Natural killer cell (primary cell): ENCODE results near the gene CYP26B1. TPM values are rescaled to one million over a fixed set of nuclear protein-coding genes. Genes with fewer than 3 reads are reported as not detected.
A peak's percentile ranks its signal among the peaks of the same experiment; 100 is the strongest.

Source experiments
- ATAC-seq, 3 donors: fragments of 150-1000 bp in 2 of 3; fragments of 200-7000 bp in 1 of 3; cut with Tn5 transposase; 1 replicate in 1 of 3; 2 replicates in 2 of 3; pipeline ENCODE4 v1.10.0; 2021; ENCODE audit warnings: mild to moderate bottlenecking in 2 of 3, moderate library complexity in 2 of 3
- DNase-seq, 2 donors: peaks; one replicate each; pipeline versions ENCODE4 v3.0.0 to v3.0.0-alpha.2; 2013 to 2021; ENCODE audit warnings: mixed read lengths in 1 of 2
- H3K27ac ChIP-seq: one replicate; pipeline ENCODE4 v1.5.1; 2013; ENCODE audit warnings: mild to moderate bottlenecking, low read length
- H3K27me3 ChIP-seq: one replicate; pipeline ENCODE4 v1.6.1; 2013; ENCODE audit warnings: low read length; ENCODE audit not compliant: control insufficient read depth, insufficient read depth
- H3K36me3 ChIP-seq: one replicate; pipeline ENCODE4 v1.6.1; 2013; ENCODE audit warnings: low read length; ENCODE audit not compliant: control insufficient read depth, insufficient read depth
- H3K4me1 ChIP-seq: one replicate; pipeline ENCODE4 v1.6.1; 2013; ENCODE audit warnings: low read length; ENCODE audit not compliant: control insufficient read depth, insufficient read depth
- H3K4me3 ChIP-seq: one replicate; pipeline ENCODE4 v1.5.1; 2013; ENCODE audit warnings: low read length
- H3K9me3 ChIP-seq: one replicate; pipeline ENCODE4 v1.6.1; 2013; ENCODE audit warnings: low read length; ENCODE audit not compliant: control insufficient read depth, insufficient read depth
- H3K27ac Mint-ChIP-seq, 2 donors: one replicate each; pipeline ENCODE4 v1.8.0; 2022; ENCODE audit warnings: mild to moderate bottlenecking in 2 of 2, mixed read lengths in 2 of 2, moderate library complexity in 1 of 2
- H3K27me3 Mint-ChIP-seq, 2 donors: one replicate each; pipeline ENCODE4 v1.8.0; 2022; ENCODE audit warnings: low read depth in 2 of 2, mixed read lengths in 2 of 2
- H3K36me3 Mint-ChIP-seq: one replicate; pipeline ENCODE4 v1.8.0; 2022; ENCODE audit warnings: mixed read lengths
- H3K4me1 Mint-ChIP-seq, 2 donors: one replicate each; pipeline ENCODE4 v1.8.0; 2022; ENCODE audit warnings: mixed read lengths in 2 of 2
- H3K4me3 Mint-ChIP-seq: one replicate; pipeline ENCODE4 v1.8.0; 2022; ENCODE audit warnings: mild to moderate bottlenecking, moderate library complexity, mixed read lengths
- H3K9me3 Mint-ChIP-seq, 2 donors: one replicate each; pipeline ENCODE4 v1.8.0; 2022; ENCODE audit warnings: mixed read lengths in 2 of 2
- WGBS: methylation state at CpG from one replicate; pipeline ENCODE4 v1.1.7; 2013; ENCODE audit warnings: missing lambda C conversion rate; ENCODE audit not compliant: insufficient coverage; 5-methylcytosine and 5-hydroxymethylcytosine counted together
- intact Hi-C: fragments of 100-400 bp; cut with micrococcal nuclease; formaldehyde crosslinking; loops from one replicate; pipeline ENCODE4 v1.14.2; 2022
- total RNA-seq, 4 donors: library from RNA; stranded (reverse); fragments of 120-200 nt in 1 of 4; gene quantifications; one replicate each; pipeline versions ENCODE4 v1.2.3 to v1.2.4, GENCODE V29; 2013 to 2022
- TF ChIP-seq, protein P1 (sequence below): fragments of 200-600 bp; IDR thresholded peaks from one replicate; pipeline ENCODE4 v1.8.0; 2022; ENCODE audit warnings: antibody characterized with exemption

CYP26B1 gene
- total RNA-seq, 3 donors from 2014 or later (not counting 1 experiment from before 2014, with no cell fraction given), result not detected

DNA sequence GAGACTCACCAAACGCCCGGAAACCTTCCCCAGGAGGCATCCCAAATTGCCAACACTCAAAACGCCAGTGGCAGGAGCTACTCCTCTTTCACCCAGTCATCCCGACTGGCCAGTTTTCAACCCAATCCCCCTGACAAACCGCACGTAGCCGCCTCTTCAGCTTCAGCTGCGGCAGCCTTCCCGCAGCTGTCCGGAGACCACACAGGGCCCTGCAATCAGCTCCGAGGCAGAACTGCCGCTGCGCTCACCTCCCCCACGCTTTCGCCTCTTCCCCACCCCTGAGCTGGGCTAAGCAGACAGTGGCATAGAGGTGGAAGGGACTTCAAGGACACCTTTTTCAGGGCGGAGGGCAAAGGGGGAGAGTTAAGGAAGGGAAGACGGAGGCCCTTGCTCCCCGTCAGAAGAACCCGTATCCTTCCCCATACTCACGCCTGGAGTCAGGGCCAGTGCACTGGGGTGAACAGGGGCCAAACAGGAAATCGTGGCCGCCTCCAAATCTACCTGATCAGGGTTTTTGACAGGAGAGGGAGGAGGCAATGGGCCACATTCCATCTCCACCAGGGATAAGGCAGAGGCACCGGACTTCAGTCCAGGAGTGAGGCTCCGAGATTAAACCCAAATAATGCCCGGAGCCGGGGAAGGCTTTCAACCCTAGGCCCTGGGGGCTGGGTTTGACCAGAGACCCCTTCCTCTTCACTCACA, 16.9 kb downstream of the CYP26B1 start:
- intact Hi-C loops, result no loop called here
- Histone ChIP-seq H3K4me1 (no peaks in the 10 kb centered on the region), H3K27ac (no peak overlapping the region), H3K4me3 (no peak overlapping the region), H3K36me3 (no peaks in the 10 kb centered on the region), H3K9me3 (no peaks in the 10 kb centered on the region), H3K27me3 (no peaks in the 10 kb centered on the region)
- Mint-ChIP-seq H3K9me3 (no peaks in the 10 kb centered on the region), H3K27ac (no peak overlapping the region), H3K27me3 (no peaks in the 10 kb centered on the region), H3K4me3 (no peak overlapping the region), H3K36me3 (no peaks in the 10 kb centered on the region), H3K4me1 (no peaks in the 10 kb centered on the region)
- TF ChIP-seq, protein P1, sequence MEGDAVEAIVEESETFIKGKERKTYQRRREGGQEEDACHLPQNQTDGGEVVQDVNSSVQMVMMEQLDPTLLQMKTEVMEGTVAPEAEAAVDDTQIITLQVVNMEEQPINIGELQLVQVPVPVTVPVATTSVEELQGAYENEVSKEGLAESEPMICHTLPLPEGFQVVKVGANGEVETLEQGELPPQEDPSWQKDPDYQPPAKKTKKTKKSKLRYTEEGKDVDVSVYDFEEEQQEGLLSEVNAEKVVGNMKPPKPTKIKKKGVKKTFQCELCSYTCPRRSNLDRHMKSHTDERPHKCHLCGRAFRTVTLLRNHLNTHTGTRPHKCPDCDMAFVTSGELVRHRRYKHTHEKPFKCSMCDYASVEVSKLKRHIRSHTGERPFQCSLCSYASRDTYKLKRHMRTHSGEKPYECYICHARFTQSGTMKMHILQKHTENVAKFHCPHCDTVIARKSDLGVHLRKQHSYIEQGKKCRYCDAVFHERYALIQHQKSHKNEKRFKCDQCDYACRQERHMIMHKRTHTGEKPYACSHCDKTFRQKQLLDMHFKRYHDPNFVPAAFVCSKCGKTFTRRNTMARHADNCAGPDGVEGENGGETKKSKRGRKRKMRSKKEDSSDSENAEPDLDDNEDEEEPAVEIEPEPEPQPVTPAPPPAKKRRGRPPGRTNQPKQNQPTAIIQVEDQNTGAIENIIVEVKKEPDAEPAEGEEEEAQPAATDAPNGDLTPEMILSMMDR, result no peak
- DNase-seq (peak in 1 of 2 donors; percentile 8), ATAC-seq (no peak)
- 57% methylated on average over 21 of the region's 26 CpGs for WGBS

DNA sequence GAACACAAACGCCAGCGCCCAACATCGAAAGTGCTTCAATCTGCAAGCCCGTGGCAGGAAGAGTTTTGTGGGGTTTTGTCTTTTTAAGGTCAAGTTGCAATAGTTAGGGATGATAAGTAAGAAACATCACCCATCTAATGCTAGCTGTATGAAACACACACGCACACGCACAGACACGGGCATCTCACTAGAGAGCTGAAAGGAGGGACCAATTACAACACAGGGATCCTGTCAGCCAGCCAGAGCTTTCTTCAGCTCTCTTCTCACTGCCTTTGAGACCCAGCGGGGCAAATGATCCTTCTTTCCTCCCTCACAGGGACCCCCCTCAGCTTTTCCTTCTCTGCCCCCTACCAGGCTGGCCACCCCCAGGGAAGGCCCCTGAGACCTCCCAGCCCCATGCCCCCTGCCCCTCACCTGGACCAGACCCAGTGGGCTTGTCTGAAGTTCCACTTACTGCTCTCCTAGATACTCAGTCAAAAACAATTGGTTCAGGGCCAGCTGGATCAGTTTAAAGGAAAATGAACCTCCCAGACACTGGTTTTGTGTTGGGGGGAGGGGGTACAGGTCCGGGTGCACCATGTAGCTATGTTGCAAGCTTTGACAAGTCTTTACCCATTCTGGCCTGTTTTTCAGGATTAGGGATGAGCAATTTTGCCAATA, 17.9 kb downstream of the CYP26B1 start:
- 87% methylated on average over 9 of the region's 9 CpGs for WGBS
- H3K9me3 ChIP-seq, result no peaks in the 10 kb centered on the region
- Mint-ChIP-seq H3K4me1 (no peaks in the 10 kb centered on the region), H3K27me3 (no peaks in the 10 kb centered on the region), H3K36me3 (no peaks in the 10 kb centered on the region), H3K9me3 (no peaks in the 10 kb centered on the region), H3K27ac (no peak overlapping the region), H3K4me3 (no peak overlapping the region)
- no peak for DNase-seq
- intact Hi-C loops, result no loop called here
- no peaks in the 10 kb centered on the region for H3K27me3 ChIP-seq
- TF ChIP-seq, protein P1, result no peak
- H3K36me3 ChIP-seq, result no peaks in the 10 kb centered on the region
- H3K4me1 ChIP-seq, result no peaks in the 10 kb centered on the region
- no peak overlapping the region for H3K27ac ChIP-seq
- no peak for ATAC-seq
- H3K4me3 ChIP-seq, result no peak overlapping the region

DNA sequence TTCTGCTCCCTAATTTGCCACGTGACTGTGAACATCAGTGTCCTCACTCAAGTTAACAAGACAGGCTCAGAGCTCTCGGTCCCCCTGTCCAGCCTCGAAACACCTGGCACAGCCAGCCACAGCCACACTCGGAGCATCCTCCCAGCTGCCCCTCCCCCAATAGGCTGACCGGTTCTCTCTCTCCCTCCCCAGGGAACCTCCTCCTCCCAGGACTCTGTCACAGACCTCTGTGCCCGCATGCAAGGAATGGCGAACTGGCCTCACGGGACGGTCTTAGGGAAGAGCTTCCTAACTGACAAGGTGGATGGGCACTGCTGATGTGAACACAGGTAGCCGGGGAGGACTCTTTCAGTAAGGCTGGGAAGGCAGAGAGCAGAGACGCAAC, 18.8 kb downstream of the CYP26B1 start:
- H3K27ac ChIP-seq, result no peak overlapping the region
- no peaks in the 10 kb centered on the region for H3K27me3 Mint-ChIP-seq
- no peaks in the 10 kb centered on the region for H3K9me3 Mint-ChIP-seq
- no peak overlapping the region for H3K4me3 Mint-ChIP-seq
- no peaks in the 10 kb centered on the region for H3K4me1 Mint-ChIP-seq
- no peaks in the 10 kb centered on the region for H3K36me3 ChIP-seq
- DNase-seq (no peak), ATAC-seq (no peak)
- WGBS, result 86% methylated on average over 11 of the region's 11 CpGs
- intact Hi-C loops, result no loop called here
- H3K36me3 Mint-ChIP-seq, result no peaks in the 10 kb centered on the region
- H3K27ac Mint-ChIP-seq, result no peak overlapping the region
- no peaks in the 10 kb centered on the region for H3K4me1 ChIP-seq
- H3K9me3 ChIP-seq, result no peaks in the 10 kb centered on the region
- TF ChIP-seq, protein P1, result no peak
- H3K4me3 ChIP-seq, result no peak overlapping the region
- no peaks in the 10 kb centered on the region for H3K27me3 ChIP-seq
